Liver (tissue), 9 donors: ENCODE data around the gene CCDC6. TPM values are rescaled to one million over a fixed set of nuclear protein-coding genes. Genes with fewer than 3 reads are reported as not detected.

Experiments
- DNase-seq: peaks from one replicate; pipeline ENCODE4 v3.0.0-alpha.2; 2017; ENCODE audit warnings: low spot score
- H3K27ac ChIP-seq, 2 donors: one replicate each; pipeline ENCODE4 v1.7.0; 2013; ENCODE audit warnings: inconsistent platforms in 2 of 2, low read length in 2 of 2, control low read depth in 1 of 2, low read depth in 1 of 2, mild to moderate bottlenecking in 1 of 2
- H3K27me3 ChIP-seq, 4 donors: one replicate each; pipeline versions ENCODE4 v1.6.1 to v1.7.0; 2013; ENCODE audit warnings: low read length in 3 of 4, inconsistent platforms in 1 of 4, mild to moderate bottlenecking in 1 of 4, moderate library complexity in 1 of 4; ENCODE audit not compliant: control insufficient read depth in 4 of 4, insufficient read depth in 4 of 4
- H3K36me3 ChIP-seq, 4 donors: one replicate each; pipeline versions ENCODE4 v1.6.1 to v1.7.0; 2013; ENCODE audit warnings: low read length in 3 of 4, mild to moderate bottlenecking in 3 of 4, low read depth in 1 of 4, moderate library complexity in 1 of 4; ENCODE audit not compliant: control insufficient read depth in 4 of 4, insufficient read depth in 3 of 4
- H3K4me1 ChIP-seq, 4 donors: one replicate each; pipeline versions ENCODE4 v1.6.1 to v1.7.0; 2013; ENCODE audit warnings: low read length in 3 of 4, mild to moderate bottlenecking in 3 of 4, moderate library complexity in 1 of 4; ENCODE audit not compliant: control insufficient read depth in 4 of 4, insufficient read depth in 4 of 4
- H3K4me3 ChIP-seq, 3 donors: one replicate each; pipeline versions ENCODE4 v1.6.1 to v1.7.0; 2013; ENCODE audit warnings: low read length in 3 of 3, control low read depth in 1 of 3, low read depth in 1 of 3, mild to moderate bottlenecking in 1 of 3
- H3K9ac ChIP-seq, 2 donors: one replicate each; pipeline ENCODE4 v1.7.0; 2013; ENCODE audit warnings: low read length in 2 of 2, mild to moderate bottlenecking in 2 of 2, moderate library complexity in 2 of 2, control low read depth in 1 of 2, low read depth in 1 of 2
- H3K9me3 ChIP-seq, 4 donors: one replicate each; pipeline versions ENCODE4 v1.6.1 to v1.7.0; 2013; ENCODE audit warnings: low read length in 3 of 4; ENCODE audit not compliant: control insufficient read depth in 4 of 4
- CTCF ChIP-seq: fragments of 150-350 bp; IDR thresholded peaks from 2 replicates; pipeline ENCODE4 v1.5.1; 2017; ENCODE audit warnings: improper control_type of control experiment, low read depth, low read length; ENCODE audit not compliant: missing input control
- EGR1 ChIP-seq, 2 donors: IDR thresholded peaks; 2 replicates each; pipeline ENCODE4 v1.6.1; 2016 to 2018; ENCODE audit warnings: antibody characterized with exemption in 2 of 2, low read depth in 2 of 2
- FOXA1 ChIP-seq: IDR thresholded peaks from 2 replicates; pipeline ENCODE4 v1.6.1; 2016; ENCODE audit warnings: antibody characterized with exemption
- FOXA2 ChIP-seq: IDR thresholded peaks from 2 replicates; pipeline ENCODE4 v1.6.1; 2016; ENCODE audit warnings: antibody characterized with exemption
- HNF4G ChIP-seq: IDR thresholded peaks from 2 replicates; pipeline ENCODE4 v1.6.1; 2016; ENCODE audit warnings: antibody characterized with exemption
- JUND ChIP-seq, 2 donors: IDR thresholded peaks; 2 replicates each; pipeline ENCODE4 v1.6.1; 2016; ENCODE audit warnings: antibody characterized with exemption in 2 of 2
- MAX ChIP-seq: IDR thresholded peaks from 2 replicates; pipeline ENCODE4 v1.6.1; 2016; ENCODE audit warnings: antibody characterized with exemption
- NR2F2 ChIP-seq: IDR thresholded peaks from 2 replicates; pipeline ENCODE4 v1.6.1; 2016; ENCODE audit warnings: antibody characterized with exemption
- RAD21 ChIP-seq, 2 donors: IDR thresholded peaks; 2 replicates each; pipeline ENCODE4 v1.6.1; 2016; ENCODE audit warnings: antibody characterized with exemption in 2 of 2, mild to moderate bottlenecking in 2 of 2
- RXRA ChIP-seq, 2 donors: IDR thresholded peaks; 2 replicates each; pipeline ENCODE4 v1.6.1; 2017 to 2018; ENCODE audit warnings: antibody characterized with exemption in 2 of 2, mild to moderate bottlenecking in 1 of 2
- SP1 ChIP-seq: IDR thresholded peaks from 2 replicates; pipeline ENCODE4 v1.6.1; 2018; ENCODE audit warnings: antibody characterized with exemption, mild to moderate bottlenecking
- TAF1 ChIP-seq: conservative IDR thresholded peaks from 2 replicates; pipeline ENCODE4 v1.6.1; 2016; ENCODE audit warnings: antibody characterized with exemption, mild to moderate bottlenecking
- YY1 ChIP-seq: IDR thresholded peaks from 2 replicates; pipeline ENCODE4 v1.6.1; 2016; ENCODE audit warnings: antibody characterized with exemption, mild to moderate bottlenecking
- ZBTB33 ChIP-seq: IDR thresholded peaks from 2 replicates; pipeline ENCODE4 v1.6.1; 2016; ENCODE audit warnings: antibody characterized with exemption
- WGBS: extraction: QIAGEN DNeasy Blood & Tissue Kit; methylation state at CpG from one replicate; pipeline ENCODE4 v1.1.7; 2013; 5-methylcytosine and 5-hydroxymethylcytosine counted together
- polyA plus RNA-seq, 2 donors: library from polyadenylated mRNA; stranded (reverse) in 1 of 2; unstranded in 1 of 2; fragments of 200-250 nt in 1 of 2; fragments of >200 nt in 1 of 2; fragmentation: Nextera tagmentation in 1 of 2; extraction: Ambion mirVana in 1 of 2; gene quantifications; one replicate each; pipeline versions ENCODE4 v1.2.1 to v1.2.3, GENCODE V29; 2013 to 2015
- total RNA-seq, 2 donors: library from RNA; depleted of rRNA; stranded (reverse); fragments of >200 nt; gene quantifications; one replicate each; pipeline ENCODE4 v1.2.3, GENCODE V29; 2014
- TF ChIP-seq, protein P1 (sequence below): IDR thresholded peaks from 2 replicates; pipeline ENCODE4 v1.6.1; 2016; ENCODE audit warnings: antibody characterized with exemption, mild to moderate bottlenecking
- TF ChIP-seq, protein P2 (sequence below): IDR thresholded peaks from 2 replicates; pipeline ENCODE4 v1.6.1; 2016; ENCODE audit warnings: antibody characterized with exemption
- donor health status: healthy.
- donor health status: healthy.
- donor health status: healthy.
- donor health status: healthy.
- donor health status: healthy.

The CCDC6 gene
- total and polyA plus RNA-seq, 4 donors, result 4.7 to 14.3 (median 8.8) TPM

GRCh38 chr10:59819683-59820082 lies 86.7 kb downstream of the CCDC6 start:
- no peak for DNase-seq
- WGBS, result 97% methylated on average over 2 of the region's 2 CpGs
- H3K27ac ChIP-seq, result no peak overlapping the region
- no peaks in the 10 kb centered on the region for H3K27me3 ChIP-seq
- TF ChIP-seq FOXA2 (no peak), ZBTB33 (no peak), EGR1 (IDR thresholded peaks at IDR 0.05; ENCODE audit: low read depth in 2 of 2) (no peak), SP1 (no peak)
- TF ChIP-seq, protein P1, sequence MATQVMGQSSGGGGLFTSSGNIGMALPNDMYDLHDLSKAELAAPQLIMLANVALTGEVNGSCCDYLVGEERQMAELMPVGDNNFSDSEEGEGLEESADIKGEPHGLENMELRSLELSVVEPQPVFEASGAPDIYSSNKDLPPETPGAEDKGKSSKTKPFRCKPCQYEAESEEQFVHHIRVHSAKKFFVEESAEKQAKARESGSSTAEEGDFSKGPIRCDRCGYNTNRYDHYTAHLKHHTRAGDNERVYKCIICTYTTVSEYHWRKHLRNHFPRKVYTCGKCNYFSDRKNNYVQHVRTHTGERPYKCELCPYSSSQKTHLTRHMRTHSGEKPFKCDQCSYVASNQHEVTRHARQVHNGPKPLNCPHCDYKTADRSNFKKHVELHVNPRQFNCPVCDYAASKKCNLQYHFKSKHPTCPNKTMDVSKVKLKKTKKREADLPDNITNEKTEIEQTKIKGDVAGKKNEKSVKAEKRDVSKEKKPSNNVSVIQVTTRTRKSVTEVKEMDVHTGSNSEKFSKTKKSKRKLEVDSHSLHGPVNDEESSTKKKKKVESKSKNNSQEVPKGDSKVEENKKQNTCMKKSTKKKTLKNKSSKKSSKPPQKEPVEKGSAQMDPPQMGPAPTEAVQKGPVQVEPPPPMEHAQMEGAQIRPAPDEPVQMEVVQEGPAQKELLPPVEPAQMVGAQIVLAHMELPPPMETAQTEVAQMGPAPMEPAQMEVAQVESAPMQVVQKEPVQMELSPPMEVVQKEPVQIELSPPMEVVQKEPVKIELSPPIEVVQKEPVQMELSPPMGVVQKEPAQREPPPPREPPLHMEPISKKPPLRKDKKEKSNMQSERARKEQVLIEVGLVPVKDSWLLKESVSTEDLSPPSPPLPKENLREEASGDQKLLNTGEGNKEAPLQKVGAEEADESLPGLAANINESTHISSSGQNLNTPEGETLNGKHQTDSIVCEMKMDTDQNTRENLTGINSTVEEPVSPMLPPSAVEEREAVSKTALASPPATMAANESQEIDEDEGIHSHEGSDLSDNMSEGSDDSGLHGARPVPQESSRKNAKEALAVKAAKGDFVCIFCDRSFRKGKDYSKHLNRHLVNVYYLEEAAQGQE, result no peak
- H3K36me3 ChIP-seq, result peaks cover 0 to 6% (median 0%) of the 10 kb centered on the region in 4 donors
- H3K9me3 ChIP-seq, result no peaks in the 10 kb centered on the region
- H3K4me1 ChIP-seq, result no peaks in the 10 kb centered on the region
- no peak overlapping the region for H3K4me3 ChIP-seq
- no peak overlapping the region for H3K9ac ChIP-seq

DNA sequence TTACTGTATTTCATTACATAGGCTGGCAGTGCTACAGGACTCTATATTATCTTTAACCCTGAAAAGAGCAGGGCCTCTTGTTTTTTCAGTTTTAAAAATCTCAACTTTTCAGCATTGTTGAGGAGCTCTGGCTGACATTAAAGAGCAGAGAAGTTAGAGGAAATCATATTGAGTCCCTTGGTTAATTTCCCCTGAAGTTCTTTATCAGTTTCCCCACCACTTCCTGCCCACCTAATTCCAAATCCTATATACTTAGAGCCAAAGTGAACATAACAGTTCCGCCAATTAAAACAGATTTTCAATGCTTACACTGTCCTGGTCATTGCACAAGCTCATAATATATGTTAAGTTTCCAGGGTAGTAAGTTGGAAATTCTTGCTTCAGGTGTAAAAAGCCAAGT lies 87.1 kb downstream of the CCDC6 start:
- Histone ChIP-seq H3K36me3 (peaks cover 0 to 4% (median 0%) of the 10 kb centered on the region in 4 donors), H3K27ac (no peak overlapping the region), H3K9me3 (no peaks in the 10 kb centered on the region), H3K4me1 (no peaks in the 10 kb centered on the region), H3K9ac (no peak overlapping the region), H3K4me3 (no peak overlapping the region), H3K27me3 (no peaks in the 10 kb centered on the region)
- TF ChIP-seq FOXA2, result no peak
- no peak for TF ChIP-seq YY1
- TF ChIP-seq MAX, result no peak
- TF ChIP-seq, protein P1, result no peak
- no peak for TF ChIP-seq JUND (IDR thresholded peaks at IDR 0.05)
- TF ChIP-seq EGR1 (IDR thresholded peaks at IDR 0.05; ENCODE audit: low read depth in 2 of 2), result no peak
- TF ChIP-seq ZBTB33, result no peak
- TF ChIP-seq TAF1, result no peak
- no peak for TF ChIP-seq RXRA (IDR thresholded peaks at IDR 0.05)
- TF ChIP-seq FOXA1, result no peak
- TF ChIP-seq RAD21 (IDR thresholded peaks at IDR 0.05), result no peak
- no peak for TF ChIP-seq HNF4G
- no peak for TF ChIP-seq NR2F2
- no peak for TF ChIP-seq CTCF
- TF ChIP-seq, protein P2, sequence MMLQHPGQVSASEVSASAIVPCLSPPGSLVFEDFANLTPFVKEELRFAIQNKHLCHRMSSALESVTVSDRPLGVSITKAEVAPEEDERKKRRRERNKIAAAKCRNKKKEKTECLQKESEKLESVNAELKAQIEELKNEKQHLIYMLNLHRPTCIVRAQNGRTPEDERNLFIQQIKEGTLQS, result no peak
- DNase-seq, result no peak
- 96% methylated on average over 1 of the region's 1 CpG for WGBS
